SU-DHL-6 (cell line): ENCODE data around the gene GMDS.
A peak's percentile ranks its signal among the peaks of the same experiment; 100 is the strongest.

Source experiments
- H2AFZ ChIP-seq: fragments of 200-600 bp; sonication (generic); 2 replicates; pipeline ENCODE4 v1.6.1; 2014; ENCODE audit warnings: low read depth, mild to moderate bottlenecking, moderate library complexity, mixed read lengths, antibody characterized with exemption, low read length; ENCODE audit not compliant: severe bottlenecking
- H3F3A ChIP-seq: fragments of 200-600 bp; shearing (Covaris generic); 2 replicates; pipeline ENCODE4 v1.6.0; 2016; ENCODE audit warnings: antibody characterized with exemption, mild to moderate bottlenecking; ENCODE audit not compliant: insufficient read depth
- H3K27ac ChIP-seq: fragments of 200-600 bp; sonication (generic); 2 replicates; pipeline ENCODE4 v1.5.1; 2016; ENCODE audit warnings: low read depth, mild to moderate bottlenecking, low read length, moderate library complexity, mixed read lengths
- H3K27me3 ChIP-seq: fragments of 200-600 bp; sonication (generic), shearing (Covaris generic); 2 replicates; pipeline ENCODE4 v1.6.0; 2014; ENCODE audit warnings: mild to moderate bottlenecking, low read length
- H3K36me3 ChIP-seq: fragments of 200-600 bp; sonication (generic); 2 replicates; pipeline ENCODE4 v1.6.1; 2014; ENCODE audit warnings: mild to moderate bottlenecking, low read length, mixed read lengths
- H3K4me2 ChIP-seq: fragments of 300-600, 200-600 bp; shearing (Covaris generic), sonication (generic); 2 replicates; pipeline ENCODE4 v1.6.0; 2014; ENCODE audit warnings: low read length, low read depth, mild to moderate bottlenecking; ENCODE audit not compliant: poor library complexity, severe bottlenecking
- H3K4me3 ChIP-seq: fragments of 200-600 bp; sonication (generic); 2 replicates; pipeline ENCODE4 v1.5.1; 2014; ENCODE audit warnings: antibody characterized with exemption, low read length, mild to moderate bottlenecking, mixed read lengths; ENCODE audit not compliant: insufficient read depth, poor library complexity, severe bottlenecking
- H3K79me2 ChIP-seq: fragments of 200-600 bp; sonication (generic); 2 replicates; pipeline ENCODE4 v1.6.1; 2014; ENCODE audit warnings: mild to moderate bottlenecking, low read length, moderate library complexity; ENCODE audit not compliant: insufficient read depth
- H3K9ac ChIP-seq: fragments of 200-600 bp; sonication (generic); 2 replicates; pipeline ENCODE4 v1.7.0; 2014; ENCODE audit warnings: mild to moderate bottlenecking, low read length
- H3K9me2 ChIP-seq: fragments of 200-600 bp; sonication (generic); replicated peaks from 2 replicates; pipeline ENCODE4 v1.6.1; 2014; ENCODE audit warnings: low read length; ENCODE audit not compliant: insufficient read depth
- H3K9me3 ChIP-seq: fragments of 200-600 bp; sonication (generic); 2 replicates; pipeline ENCODE4 v1.6.1; 2014; ENCODE audit warnings: low read length, mixed read lengths; ENCODE audit not compliant: insufficient read depth
- H4K20me1 ChIP-seq: fragments of 200-600 bp; sonication (generic); 2 replicates; pipeline ENCODE4 v1.6.1; 2014; ENCODE audit warnings: low read depth, mild to moderate bottlenecking, antibody characterized with exemption, low read length, moderate library complexity, mixed read lengths
- EZH2phosphoT487 ChIP-seq: fragments of 200-600 bp; sonication (generic), shearing (Covaris generic); conservative IDR thresholded peaks from 2 replicates; pipeline ENCODE4 v1.6.1; 2018; ENCODE audit warnings: mild to moderate bottlenecking, antibody characterized with exemption, low read length, moderate library complexity, mixed read lengths
- TF ChIP-seq, protein P1 (sequence below): fragments of 200-600 bp; sonication (generic); IDR thresholded peaks from one replicate; pipeline ENCODE4 v1.5.1; 2017; ENCODE audit warnings: antibody characterized with exemption, mild to moderate bottlenecking, low read length, moderate library complexity; ENCODE audit not compliant: insufficient read depth, poor library complexity, severe bottlenecking

Gene GMDS

GRCh38 chr6:1856381-1856780 lies 389.0 kb downstream of the GMDS start:
- H3K9ac ChIP-seq, result peak overlapping the region; percentile 46
- H3F3A ChIP-seq, result peaks cover 59% of the 10 kb centered on the region
- peak overlapping the region; percentile 61 for H3K4me2 ChIP-seq
- no peaks in the 10 kb centered on the region for H3K9me3 ChIP-seq
- H3K27ac ChIP-seq, result peak overlapping the region; percentile 92
- H3K4me3 ChIP-seq, result peak overlapping the region; percentile 6
- no peaks in the 10 kb centered on the region for H3K27me3 ChIP-seq
- H3K79me2 ChIP-seq, result no peaks in the 10 kb centered on the region
- H4K20me1 ChIP-seq, result no peaks in the 10 kb centered on the region
- no peaks in the 10 kb centered on the region for H3K9me2 ChIP-seq
- TF ChIP-seq EZH2phosphoT487, result no peak
- TF ChIP-seq, protein P1, sequence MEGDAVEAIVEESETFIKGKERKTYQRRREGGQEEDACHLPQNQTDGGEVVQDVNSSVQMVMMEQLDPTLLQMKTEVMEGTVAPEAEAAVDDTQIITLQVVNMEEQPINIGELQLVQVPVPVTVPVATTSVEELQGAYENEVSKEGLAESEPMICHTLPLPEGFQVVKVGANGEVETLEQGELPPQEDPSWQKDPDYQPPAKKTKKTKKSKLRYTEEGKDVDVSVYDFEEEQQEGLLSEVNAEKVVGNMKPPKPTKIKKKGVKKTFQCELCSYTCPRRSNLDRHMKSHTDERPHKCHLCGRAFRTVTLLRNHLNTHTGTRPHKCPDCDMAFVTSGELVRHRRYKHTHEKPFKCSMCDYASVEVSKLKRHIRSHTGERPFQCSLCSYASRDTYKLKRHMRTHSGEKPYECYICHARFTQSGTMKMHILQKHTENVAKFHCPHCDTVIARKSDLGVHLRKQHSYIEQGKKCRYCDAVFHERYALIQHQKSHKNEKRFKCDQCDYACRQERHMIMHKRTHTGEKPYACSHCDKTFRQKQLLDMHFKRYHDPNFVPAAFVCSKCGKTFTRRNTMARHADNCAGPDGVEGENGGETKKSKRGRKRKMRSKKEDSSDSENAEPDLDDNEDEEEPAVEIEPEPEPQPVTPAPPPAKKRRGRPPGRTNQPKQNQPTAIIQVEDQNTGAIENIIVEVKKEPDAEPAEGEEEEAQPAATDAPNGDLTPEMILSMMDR, result peak; percentile 77
- peak overlapping the region; percentile 17 for H2AFZ ChIP-seq
- no peaks in the 10 kb centered on the region for H3K36me3 ChIP-seq

DNA sequence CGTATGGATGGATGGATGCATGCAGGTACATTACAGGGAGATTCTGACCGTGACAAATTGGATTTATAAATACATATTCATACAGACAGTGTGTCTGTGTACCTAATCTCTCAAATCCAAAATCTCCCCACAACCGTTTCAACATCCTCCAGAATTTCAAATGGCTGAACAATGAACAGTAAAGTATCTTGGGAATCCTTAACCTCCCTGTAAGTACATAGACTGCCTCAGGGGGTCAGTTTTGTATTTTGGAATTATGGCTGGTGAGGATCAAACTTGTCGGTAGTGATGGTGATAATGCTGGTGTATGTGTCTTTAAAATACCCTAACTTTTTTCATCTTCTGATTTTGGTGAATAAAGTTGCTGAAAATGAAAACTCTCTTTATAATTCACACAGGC lies 389.5 kb downstream of the GMDS start:
- Histone ChIP-seq H3K4me2 (peak overlapping the region; percentile 61), H3K27ac (peak overlapping the region; percentile 92), H3K9me3 (no peaks in the 10 kb centered on the region), H3K9ac (peak overlapping the region; percentile 46), H3K79me2 (no peaks in the 10 kb centered on the region), H4K20me1 (no peaks in the 10 kb centered on the region), H3K4me3 (peak overlapping the region; percentile 6), H3K27me3 (no peaks in the 10 kb centered on the region), H3K36me3 (no peaks in the 10 kb centered on the region), H3K9me2 (no peaks in the 10 kb centered on the region), H2AFZ (peak overlapping the region; percentile 17), H3F3A (peaks cover 54% of the 10 kb centered on the region)
- TF ChIP-seq, protein P1, result no peak
- no peak for TF ChIP-seq EZH2phosphoT487

- Histone ChIP-seq H2AFZ (no peak overlapping the region), H3K9me3 (no peaks in the 10 kb centered on the region), H3K27me3 (no peaks in the 10 kb centered on the region), H3K4me2 (peak overlapping the region; percentile 61), H3K36me3 (no peaks in the 10 kb centered on the region), H4K20me1 (no peaks in the 10 kb centered on the region), H3K79me2 (no peaks in the 10 kb centered on the region), H3K4me3 (no peak overlapping the region), H3K9ac (0 out of 2 replicates have a peak overlapping the region, but pooled peaks have one; percentile 5), H3F3A (peaks cover 46% of the 10 kb centered on the region), H3K9me2 (no peaks in the 10 kb centered on the region), H3K27ac (peak overlapping the region; percentile 92)
- TF ChIP-seq, protein P1, result no peak
- no peak for TF ChIP-seq EZH2phosphoT487
These were observed 391.1 kb downstream of the GMDS start for GRCh38 chr6:1854296-1854695.
